ENCODE measurements around the gene PAPPA2. TPM values are rescaled to one million over a fixed set of nuclear protein-coding genes. Genes with fewer than 3 reads are reported as not detected.

PAPPA2 gene
- total and polyA plus RNA-seq, 2 of the 8 experiments (the other 6 are each of a cell fraction or from before 2014, with no cell fraction given) = 0.08 to 0.88 TPM

DNA sequence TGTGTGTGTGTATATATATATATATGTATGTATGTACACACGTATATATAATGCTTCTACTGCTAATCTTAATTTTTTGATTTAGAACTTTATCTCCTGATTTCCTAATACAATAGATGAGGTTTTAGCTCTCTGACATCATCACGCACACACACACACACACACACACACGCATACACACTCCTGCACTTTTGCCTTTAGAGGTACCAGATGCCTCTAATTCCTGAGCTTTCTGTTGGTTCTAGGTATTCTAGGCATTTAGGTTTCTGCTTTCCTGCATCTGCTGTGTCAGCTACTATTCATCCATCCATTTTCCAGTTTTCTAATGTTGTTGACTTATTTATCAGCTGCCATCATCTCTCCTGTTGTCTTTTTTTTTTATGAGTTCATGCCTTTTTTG lies 353.3 kb downstream of the PAPPA2 start:
- FAIRE-seq (no peak), DNase-seq (ENCODE audit: low read depth in 1 of 2, low spot score in 2 of 2) (no peak)
- Histone ChIP-seq H3K14ac (ENCODE audit: insufficient read length) (no peak overlapping the region), H3K4me3 (ENCODE audit: extremely low read depth in 1 of 4, insufficient read depth in 2 of 4, low read depth in 3 of 4, low read length in 4 of 4) (no peak overlapping the region), H3K79me1 (ENCODE audit: low read depth, low read length) (no peaks in the 10 kb centered on the region), H3K27ac (ENCODE audit: low read depth, low read length) (no peak overlapping the region), H2AK5ac (ENCODE audit: low read depth, low read length) (0 out of 2 replicates have a peak overlapping the region, but pooled peaks have one; percentile 86), H2BK12ac (ENCODE audit: low read depth, low read length) (no peak overlapping the region), H3K79me2 (ENCODE audit: control insufficient read depth in 1 of 2, insufficient read depth in 2 of 2, low read length in 2 of 2) (no peaks in the 10 kb centered on the region), H3K27me3 (replicated peaks in 1 of 4; ENCODE audit: control insufficient read depth in 3 of 4, extremely low read depth in 1 of 4, insufficient read depth in 3 of 4, low read length in 3 of 4) (no peaks in the 10 kb centered on the region), H4K91ac (replicated peaks; ENCODE audit: insufficient read length, low read length) (no peak overlapping the region), H3K9ac (replicated peaks in 1 of 4; ENCODE audit: extremely low read depth in 1 of 4, low read depth in 3 of 4, low read length in 3 of 4) (no peak overlapping the region), H4K8ac (ENCODE audit: extremely low read depth, insufficient read depth, low read length) (no peak overlapping the region), H2BK5ac (ENCODE audit: low read depth, low read length) (peak overlapping the region; percentile 75; the same call in 1 of the 2 replicates), H3K23ac (ENCODE audit: insufficient read length) (no peak overlapping the region), H3K56ac (replicated peaks; ENCODE audit: insufficient read length, low read depth, low read length) (no peak overlapping the region), H2BK120ac (replicated peaks; ENCODE audit: low read depth, low read length) (no peak overlapping the region), H3K18ac (ENCODE audit: extremely low read depth, low read length) (no peak overlapping the region), H3K4me2 (ENCODE audit: insufficient read depth in 1 of 2, low read depth in 2 of 2, low read length in 2 of 2) (no peak overlapping the region), H3K23me2 (ENCODE audit: low read depth, low read length) (no peaks in the 10 kb centered on the region), H4K5ac (ENCODE audit: insufficient read length, low read depth, low read length) (no peak overlapping the region), H4K20me1 (replicated peaks in 1 of 2; ENCODE audit: control insufficient read depth in 1 of 2, insufficient read depth in 2 of 2, low read length in 2 of 2) (no peaks in the 10 kb centered on the region), H3K4me1 (replicated peaks in 1 of 4; ENCODE audit: control insufficient read depth in 3 of 4, insufficient read depth in 4 of 4, low read length in 3 of 4) (peaks cover 2 to 8% (median 3%) of the 10 kb centered on the region in 4 experiments; a peak in 4 of 7 replicates), H2BK20ac (ENCODE audit: low read length) (no peak overlapping the region), H3K9me3 (ENCODE audit: insufficient read depth in 2 of 2, low read depth in 1 of 2, low read length in 1 of 2) (no peaks in the 10 kb centered on the region), H3K4ac (replicated peaks; ENCODE audit: insufficient read length, low read depth, low read length) (peak overlapping the region; percentile 81), H3K36me3 (ENCODE audit: control insufficient read depth in 2 of 4, insufficient read depth in 4 of 4, low read length in 3 of 4) (no peaks in the 10 kb centered on the region), H2BK15ac (ENCODE audit: low read length) (0 out of 2 replicates have a peak overlapping the region, but pooled peaks have one; percentile 72), H2AFZ (ENCODE audit: low read length) (no peak overlapping the region)
- CTCF ChIA-PET (ENCODE audit: partially characterized antibody) = interaction anchor here (0.8 to 1.5 kb wide), 3 partner anchors 14 to 27 kb away, joined by 3 read pairs; no protein-coding TSS in a partner anchor
- 86% methylated on average over 3 of the region's 3 CpGs; no CpG with 5 or more reads in 1 of the 2 experiments for WGBS, 2 experiments (ENCODE audit: extremely low coverage in 1 of 2, insufficient coverage in 1 of 2, insufficient read length in 1 of 2, insufficient replicate concordance in 2 of 2, low coverage in 1 of 2, low lambda C conversion rate in 2 of 2, missing lambda C conversion rate in 1 of 2)
- POLR2A ChIA-PET (ENCODE audit: partially characterized antibody) = no interaction called here
- TF ChIP-seq BCL11A (IDR thresholded peaks at IDR 0.05; ENCODE audit: low read depth in 2 of 2, low read length in 2 of 2) (no peak), SP1 (IDR thresholded peaks at IDR 0.05; ENCODE audit: low read depth, low read length) (no peak), RNF2 (IDR thresholded peaks at IDR 0.05; ENCODE audit: borderline replicate concordance, low read depth, low read length, missing control alignments, poor library complexity, severe bottlenecking) (no peak), PHF8 (conservative IDR thresholded peaks at IDR 0.05; ENCODE audit: low read depth, low read length) (no peak), SIRT6 (IDR thresholded peaks at IDR 0.05; ENCODE audit: low read length) (no peak), TAF1 (IDR thresholded peaks at IDR 0.05; ENCODE audit: low read depth, low read length) (no peak), KDM5A (IDR thresholded peaks at IDR 0.05; ENCODE audit: low read length) (no peak), NANOG (IDR thresholded peaks at IDR 0.05; ENCODE audit: insufficient read depth, low read depth, low read length, poor library complexity, severe bottlenecking) (no peak), CHD1 (IDR thresholded peaks at IDR 0.05; ENCODE audit: low read depth, low read length) (no peak), EGR1 (IDR thresholded peaks at IDR 0.05; ENCODE audit: borderline replicate concordance, low read depth, low read length) (no peak), YY1 (IDR thresholded peaks at IDR 0.05; ENCODE audit: low read depth, low read length) (no peak), TBP (IDR thresholded peaks at IDR 0.05; ENCODE audit: low read depth, low read length) (no peak), CEBPB (IDR thresholded peaks at IDR 0.05; ENCODE audit: low read depth, low read length) (no peak)
- TF ChIP-seq, protein P1, sequence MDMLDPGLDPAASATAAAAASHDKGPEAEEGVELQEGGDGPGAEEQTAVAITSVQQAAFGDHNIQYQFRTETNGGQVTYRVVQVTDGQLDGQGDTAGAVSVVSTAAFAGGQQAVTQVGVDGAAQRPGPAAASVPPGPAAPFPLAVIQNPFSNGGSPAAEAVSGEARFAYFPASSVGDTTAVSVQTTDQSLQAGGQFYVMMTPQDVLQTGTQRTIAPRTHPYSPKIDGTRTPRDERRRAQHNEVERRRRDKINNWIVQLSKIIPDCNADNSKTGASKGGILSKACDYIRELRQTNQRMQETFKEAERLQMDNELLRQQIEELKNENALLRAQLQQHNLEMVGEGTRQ (IDR thresholded peaks at IDR 0.05; ENCODE audit: low read length) = no peak
